Spleen (tissue), 7 donors: Measurements from ENCODE around the gene AIDA.

Experiments used
- POLR2A ChIP-seq, 3 donors: fragments of 450-650 bp; IDR thresholded peaks; one replicate each; pipeline ENCODE4 v1.5.1; 2017; ENCODE audit warnings: antibody characterized with exemption in 3 of 3, mild to moderate bottlenecking in 1 of 3
- POLR2AphosphoS5 ChIP-seq, 3 donors: sonication (generic); formaldehyde crosslinking; IDR thresholded peaks; one replicate each; pipeline ENCODE4 v1.5.1; 2017; ENCODE audit warnings: antibody characterized with exemption in 3 of 3
- TF ChIP-seq, protein P1 (sequence below), 11 experiments: fragments of 200-600 bp in 7 of 11; fragments of 450-650 bp in 4 of 11; sonication (generic) in 4 of 11; IDR thresholded peaks in 8 of 11; conservative IDR thresholded peaks in 3 of 11; 1 replicate in 7 of 11; 2 replicates in 4 of 11; pipeline versions ENCODE4 v1.4.0 to v1.8.0; 2016 to 2021; ENCODE audit warnings: antibody characterized with exemption in 11 of 11, inconsistent platforms in 4 of 11, mild to moderate bottlenecking in 1 of 11
- donor health status: DM: no; HTN: no; CAD: no; lungs with moderate emphysema.
- donor health status: DM: no; HTN: no; CAD: no.
- donor health status: DM: no; HTN: no; CAD: no.

GRCh38 chr1:222654849-222655248 is 57.4 kb downstream of the AIDA start:
- TF ChIP-seq POLR2A (IDR thresholded peaks at IDR 0.05) (no peak), POLR2AphosphoS5 (IDR thresholded peaks at IDR 0.05) (peak in 1 of 3 donors; percentile 77)
- TF ChIP-seq, protein P1, sequence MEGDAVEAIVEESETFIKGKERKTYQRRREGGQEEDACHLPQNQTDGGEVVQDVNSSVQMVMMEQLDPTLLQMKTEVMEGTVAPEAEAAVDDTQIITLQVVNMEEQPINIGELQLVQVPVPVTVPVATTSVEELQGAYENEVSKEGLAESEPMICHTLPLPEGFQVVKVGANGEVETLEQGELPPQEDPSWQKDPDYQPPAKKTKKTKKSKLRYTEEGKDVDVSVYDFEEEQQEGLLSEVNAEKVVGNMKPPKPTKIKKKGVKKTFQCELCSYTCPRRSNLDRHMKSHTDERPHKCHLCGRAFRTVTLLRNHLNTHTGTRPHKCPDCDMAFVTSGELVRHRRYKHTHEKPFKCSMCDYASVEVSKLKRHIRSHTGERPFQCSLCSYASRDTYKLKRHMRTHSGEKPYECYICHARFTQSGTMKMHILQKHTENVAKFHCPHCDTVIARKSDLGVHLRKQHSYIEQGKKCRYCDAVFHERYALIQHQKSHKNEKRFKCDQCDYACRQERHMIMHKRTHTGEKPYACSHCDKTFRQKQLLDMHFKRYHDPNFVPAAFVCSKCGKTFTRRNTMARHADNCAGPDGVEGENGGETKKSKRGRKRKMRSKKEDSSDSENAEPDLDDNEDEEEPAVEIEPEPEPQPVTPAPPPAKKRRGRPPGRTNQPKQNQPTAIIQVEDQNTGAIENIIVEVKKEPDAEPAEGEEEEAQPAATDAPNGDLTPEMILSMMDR (IDR thresholded peaks at IDR 0.05 in 8 of 11, conservative IDR thresholded peaks at IDR 0.05 in 3 of 11) = peak in 6 of 11 experiments; percentile 22 to 38 (median 26)
